GM21717 (cell line): ENCODE measurements around the gene NCL.
"Not testable (repeated sequence)": the region's sequence is repeated elsewhere in the genome, so short reads cannot be mapped to it uniquely, and the experiment has no call there.

Experiments used
- ATAC-seq: cut with Tn5 transposase; IDR thresholded peaks from one replicate; pipeline ENCODE4 v1.9.1; 2021; ENCODE audit warnings: mild to moderate bottlenecking, moderate library complexity; ENCODE audit not compliant: unreplicated experiment

The NCL gene

DNA sequence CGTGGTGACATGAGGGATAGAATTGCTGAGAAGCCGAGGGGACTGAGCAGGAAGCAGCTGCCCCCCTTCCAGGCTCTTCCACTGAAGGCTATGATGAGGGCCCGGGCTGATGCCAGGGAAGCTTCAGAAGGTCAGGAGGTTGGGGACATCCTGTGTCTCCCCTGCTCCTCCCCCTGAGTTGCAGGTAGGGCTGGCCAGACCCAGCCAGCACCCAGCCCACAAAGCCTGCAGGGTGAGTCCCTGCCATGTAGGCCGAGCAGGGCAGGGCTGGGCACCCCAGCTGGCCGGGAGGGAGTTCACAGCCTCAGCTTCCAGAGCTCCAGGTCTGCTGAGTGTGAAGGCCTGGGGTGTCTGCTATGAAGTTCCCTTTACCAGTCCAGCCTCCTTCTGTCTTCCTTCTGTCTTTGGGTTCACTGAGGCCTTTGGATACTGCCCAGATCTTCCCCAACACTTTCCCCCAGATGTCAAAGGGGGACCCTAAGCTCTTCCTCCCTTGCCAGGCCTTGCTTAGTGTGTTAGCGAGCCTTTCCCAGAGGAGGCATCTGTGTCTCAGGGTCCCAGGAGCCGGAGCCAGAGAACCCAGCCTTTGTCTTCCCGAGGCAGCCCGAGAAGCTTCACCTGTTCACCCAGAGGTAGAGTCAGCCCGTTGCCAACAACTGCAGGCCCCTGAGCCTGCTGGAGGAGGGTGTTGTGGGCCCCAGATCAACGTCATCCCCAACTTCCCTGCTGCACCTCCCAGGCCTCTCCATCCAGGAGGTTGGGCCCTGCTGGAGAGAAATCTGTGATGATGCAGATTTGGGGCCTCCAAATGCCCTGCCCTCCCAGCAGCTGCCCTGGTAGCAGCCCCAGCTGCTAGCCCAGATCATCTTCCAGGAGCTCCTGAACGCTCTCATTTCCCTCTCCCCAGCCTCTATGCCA is 3.6 kb upstream of the NCL start:
- ATAC-seq: no peak

DNA sequence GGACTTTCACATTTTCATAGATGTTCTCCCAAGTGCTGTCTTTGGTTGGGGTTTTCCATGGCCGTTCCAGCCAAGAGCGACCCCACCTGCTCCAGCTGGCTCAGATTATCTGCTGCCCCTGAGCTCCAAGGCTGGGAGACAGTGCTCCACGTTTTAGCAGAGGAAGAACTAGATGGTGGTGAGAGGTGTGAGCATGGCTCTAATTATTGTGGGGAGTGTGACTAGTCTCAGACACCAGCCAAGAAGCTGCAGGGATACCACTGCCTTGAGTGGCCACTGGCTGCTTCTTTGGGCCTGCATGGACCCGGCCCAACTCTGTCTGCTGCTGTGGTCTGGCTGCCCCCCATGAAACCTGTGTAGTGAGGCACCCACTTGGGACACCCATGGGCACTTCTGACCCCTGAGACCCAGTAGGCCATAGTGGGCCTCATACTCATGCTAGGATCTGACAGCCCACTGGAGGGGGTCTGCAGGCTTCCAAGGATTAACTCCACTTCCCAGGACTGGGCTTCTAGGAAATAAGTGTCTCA is 2.8 kb upstream of the NCL start:
- no peak for ATAC-seq

GRCh38 chr2:231464576-231465540 is 574 bp upstream of the NCL start:
- peak; percentile 1 for ATAC-seq

- ATAC-seq: no peak
Measured at GRCh38 chr2:231462729-231463465, 1.4 kb downstream of the NCL start.

DNA sequence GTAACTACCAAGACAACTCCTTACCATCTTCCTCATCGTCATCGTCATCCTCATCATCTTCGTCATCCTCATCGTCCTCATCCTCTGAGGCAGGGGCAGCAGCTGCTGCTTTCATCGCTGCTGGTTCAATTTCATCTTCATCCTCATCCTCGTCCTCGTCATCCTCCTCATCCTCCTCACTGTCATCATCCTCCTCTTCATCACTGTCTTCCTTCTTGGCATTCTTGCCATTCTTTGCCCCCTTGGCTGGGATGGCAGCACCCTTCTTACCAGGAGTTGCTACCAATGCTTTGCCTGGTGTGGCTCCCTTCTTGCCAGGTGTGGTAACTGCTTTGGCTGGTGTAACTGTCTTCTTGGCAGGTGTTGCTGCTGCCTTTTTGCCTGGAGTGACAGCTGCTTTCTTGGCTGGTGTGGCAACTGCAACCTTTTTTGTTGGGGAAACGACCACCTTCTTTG is 2.7 kb downstream of the NCL start:
- ATAC-seq: no peak

DNA sequence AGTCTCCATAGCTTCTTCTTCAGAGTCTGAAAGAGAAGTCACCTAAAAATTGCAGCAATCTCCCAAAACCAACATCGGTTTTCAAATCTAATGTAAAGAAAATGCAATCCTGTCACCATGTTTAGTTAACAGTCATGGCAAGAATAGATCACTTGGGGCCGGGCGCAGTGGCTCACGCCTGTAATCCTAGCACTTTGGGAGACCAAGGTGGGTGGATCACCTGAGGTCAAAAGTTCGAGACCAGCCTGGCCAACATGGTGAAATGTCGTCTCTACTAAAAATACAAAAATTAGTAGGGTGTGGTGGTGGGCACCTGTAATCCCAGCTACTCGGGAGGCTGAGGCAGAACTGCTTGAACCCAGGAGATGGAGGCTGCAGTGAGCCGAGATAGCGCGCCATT is 3.4 kb downstream of the NCL start:
- ATAC-seq: not testable (repeated sequence)

GRCh38 chr2:231460073-231460835 is 4.0 kb downstream of the NCL start:
- ATAC-seq: no peak

DNA sequence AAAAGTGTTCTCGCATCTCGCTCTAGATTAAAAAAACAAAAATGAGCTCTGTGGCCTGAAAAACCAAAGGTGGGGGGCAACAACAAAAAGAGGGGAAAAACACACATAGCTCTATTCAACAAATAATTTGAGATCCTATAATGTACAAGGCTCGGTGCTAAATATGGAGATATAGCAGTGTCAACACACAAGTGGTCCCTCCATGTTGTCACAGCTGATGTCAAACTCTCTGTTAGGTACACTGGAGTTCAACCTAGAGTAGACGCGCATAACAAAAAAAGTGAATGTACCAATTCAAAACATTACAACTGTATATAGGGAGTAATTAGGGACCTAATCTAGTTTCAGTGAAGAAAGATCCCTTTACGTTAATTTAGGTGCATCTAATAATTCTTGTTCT is 5.9 kb downstream of the NCL start:
- no peak for ATAC-seq

DNA sequence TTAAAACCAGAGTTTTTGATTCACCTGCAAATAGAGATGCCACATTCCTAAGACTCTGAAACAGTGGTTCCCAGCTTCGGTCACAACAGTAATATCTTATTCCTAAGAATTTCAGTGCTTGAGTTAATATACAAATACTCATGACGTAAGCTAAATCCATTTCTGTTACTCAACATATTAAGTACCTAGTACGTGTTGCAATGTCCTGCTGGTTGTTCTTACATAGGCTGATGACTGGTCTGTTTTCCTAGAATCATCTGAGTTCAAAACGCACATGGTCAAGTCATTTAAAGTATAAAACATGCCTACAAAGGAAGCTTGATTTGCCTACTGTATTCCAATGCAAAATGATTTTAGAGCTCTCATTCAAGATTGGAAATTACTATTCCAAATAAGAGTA is 7.2 kb downstream of the NCL start:
- ATAC-seq: no peak

DNA sequence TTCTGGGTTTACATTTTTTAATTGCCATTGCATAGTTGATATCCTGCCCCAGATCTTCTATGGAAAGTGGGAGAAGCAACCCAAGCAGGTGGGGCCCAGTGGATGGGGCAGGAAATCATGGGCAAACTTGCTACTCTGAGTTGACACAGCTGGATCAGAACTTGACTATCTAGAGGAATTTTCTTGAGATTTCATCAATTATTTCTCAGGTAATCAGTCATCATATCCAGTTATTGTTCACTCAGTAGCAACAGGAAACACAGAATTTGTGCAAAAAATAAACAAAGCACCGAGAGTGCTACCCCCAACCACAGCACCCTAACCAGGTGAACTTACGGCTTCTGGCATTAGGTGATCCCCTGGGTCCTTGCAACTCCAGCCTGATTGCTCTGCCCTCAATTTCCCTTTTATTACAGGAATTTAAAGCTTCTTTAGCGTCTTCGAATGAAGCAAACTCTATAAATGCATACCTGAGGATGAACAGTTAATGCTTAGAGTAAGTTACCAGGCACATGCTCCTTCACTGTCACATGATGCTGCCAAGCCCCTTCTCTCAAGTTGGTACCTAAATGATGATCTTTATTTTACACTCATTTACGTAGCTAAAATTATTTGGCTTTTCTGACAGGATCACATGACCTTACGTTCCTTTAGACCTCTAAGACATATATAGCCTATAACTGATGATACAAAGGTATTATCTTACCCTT is 7.8 kb downstream of the NCL start:
- ATAC-seq: no peak

GRCh38 chr2:231455890-231456289 is 8.4 kb downstream of the NCL start:
- no peak for ATAC-seq

- no peak for ATAC-seq
Measured at GRCh38 chr2:231455222-231455621, 9.1 kb downstream of the NCL start.

DNA sequence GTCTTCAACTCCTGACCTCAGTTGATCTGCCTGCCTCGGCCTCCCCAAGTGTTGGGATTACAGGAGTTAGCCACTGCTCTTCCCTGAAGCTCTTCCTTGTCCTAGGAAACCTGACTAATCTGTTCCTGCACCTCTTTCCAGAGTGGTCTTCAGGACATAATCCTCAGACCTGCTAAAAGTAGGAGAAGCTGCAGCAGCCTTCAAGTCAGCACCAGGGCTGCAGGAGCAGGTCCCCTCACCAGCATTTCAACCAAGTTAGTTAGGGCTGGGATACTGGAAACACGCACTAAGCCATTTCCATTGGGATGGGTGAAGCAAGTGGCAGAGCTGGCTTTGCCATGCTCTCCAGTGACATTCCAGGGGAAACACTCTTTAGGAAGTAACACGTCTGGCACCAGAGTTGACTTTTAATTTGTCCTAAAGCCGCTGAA is 9.9 kb downstream of the NCL start:
- ATAC-seq: no peak

- ATAC-seq: no peak
Measured at GRCh38 chr2:231452799-231453508, 11.3 kb downstream of the NCL start.

GRCh38 chr2:231450548-231450989 is 13.7 kb downstream of the NCL start:
- no peak for ATAC-seq

GRCh38 chr2:231449503-231450054 is 14.7 kb downstream of the NCL start:
- ATAC-seq: no peak

GRCh38 chr2:231436957-231437356 is 27.3 kb downstream of the NCL start:
- ATAC-seq: no peak

- ATAC-seq: no peak
Measured at GRCh38 chr2:231433990-231434389, 30.3 kb downstream of the NCL start.
